GM12878 (cell line): ENCODE data around the gene CEACAM3. TPM values are rescaled to one million over a fixed set of nuclear protein-coding genes. Genes with fewer than 3 reads are reported as not detected.

Experiments used
- ATAC-seq: fragments of 200-7000 bp; cut with Tn5 transposase; 3 replicates; pipeline ENCODE4 v1.9.1; 2020; ENCODE audit warnings: mild to moderate bottlenecking, moderate library complexity
- BruUV-seq: library from RNA; stranded (reverse); fragments of 400-500 nt; replicated peaks from 2 replicates; lab custom pipeline; 2021; lab: Mats Ljungman, UMichigan
- CTCF ChIA-PET: fragments of 300-600 bp; sonication (Branson Sonifier 250); formaldehyde crosslinking; extraction: SDS; loops from one replicate; lab custom pipeline; 2021; ENCODE audit warnings: inconsistent platforms; lab: Yijun Ruan, JAX
- POLR2A ChIA-PET: fragments of 350-600 bp; formaldehyde crosslinking; extraction: SDS; loops from one replicate; lab custom pipeline; 2021; ENCODE audit warnings: inconsistent platforms; lab: Charles Lee
- RAD21 ChIA-PET: fragments of 300-600 bp; sonication (Branson Sonifier 250); formaldehyde crosslinking; loops from one replicate; lab custom pipeline; 2023; ENCODE audit warnings: antibody characterized with exemption; ENCODE audit not compliant: unreplicated experiment; lab: Charles Lee
- SMC1A ChIA-PET: fragments of 300-600 bp; sonication (Branson Sonifier 250); formaldehyde crosslinking; loops from one replicate; lab custom pipeline; 2023; ENCODE audit not compliant: unreplicated experiment, uncharacterized antibody; lab: Charles Lee
- DNase-seq: peaks from one replicate; pipeline ENCODE4 v3.0.0-alpha.2; 2011; ENCODE audit warnings: low read depth, low spot score
- FAIRE-seq: peaks from 3 replicates; lab custom pipeline; 2011; peaks lifted over from hg19 to GRCh38; lab: Jason Lieb, UNC
- H2AFZ ChIP-seq: 2 replicates; pipeline ENCODE4 v1.6.0; 2011; ENCODE audit warnings: low read depth, low read length, control low read depth; ENCODE audit not compliant: control insufficient read depth
- H3K27ac ChIP-seq: 2 replicates; pipeline ENCODE4 v1.5.1; 2011; ENCODE audit warnings: control low read depth; ENCODE audit not compliant: control insufficient read depth, insufficient read depth
- H3K27me3 ChIP-seq, 2 experiments: replicated peaks in 1 of 2; 2 replicates each; pipeline versions ENCODE4 v1.6.0 to v1.6.1; 2011; ENCODE audit warnings: low read length in 1 of 2; ENCODE audit not compliant: control insufficient read depth in 2 of 2, insufficient read depth in 2 of 2
- H3K36me3 ChIP-seq, 2 experiments: 2 replicates each; pipeline ENCODE4 v1.5.1; 2011; ENCODE audit warnings: low read length in 1 of 2; ENCODE audit not compliant: control insufficient read depth in 2 of 2, insufficient read depth in 2 of 2
- H3K4me1 ChIP-seq: 2 replicates; pipeline ENCODE4 v1.6.1; 2011; ENCODE audit warnings: mild to moderate bottlenecking, low read length, moderate library complexity, mixed read lengths; ENCODE audit not compliant: control insufficient read depth, insufficient read depth
- H3K4me2 ChIP-seq: 2 replicates; pipeline ENCODE4 v1.6.0; 2011; ENCODE audit warnings: control low read depth; ENCODE audit not compliant: control insufficient read depth, insufficient read depth
- H3K4me3 ChIP-seq: fragments of 200-600 bp; sonication (generic); 2 replicates; pipeline ENCODE4 v1.5.1; 2016
- H3K79me2 ChIP-seq: 2 replicates; pipeline ENCODE4 v1.6.0; 2011; ENCODE audit warnings: low read length; ENCODE audit not compliant: control insufficient read depth, insufficient read depth
- H3K9ac ChIP-seq: 2 replicates; pipeline ENCODE4 v1.8.0; 2011; ENCODE audit warnings: low read length, control low read depth, mixed read lengths; ENCODE audit not compliant: control insufficient read depth, insufficient read depth
- H3K9me3 ChIP-seq: replicated peaks from 3 replicates; pipeline ENCODE4 v1.5.1; 2011; ENCODE audit warnings: mild to moderate bottlenecking, low read length; ENCODE audit not compliant: control insufficient read depth, insufficient read depth
- H4K20me1 ChIP-seq: 2 replicates; pipeline ENCODE4 v1.6.0; 2011; ENCODE audit not compliant: control insufficient read depth, insufficient read depth
- BACH1 ChIP-seq: fragments of 450-650 bp; IDR thresholded peaks from 2 replicates; pipeline ENCODE4 v1.6.1; 2017; ENCODE audit warnings: mild to moderate bottlenecking, borderline replicate concordance
- BHLHE40 ChIP-seq, 2 experiments: fragments of 450-650 bp in 1 of 2; IDR thresholded peaks; 2 replicates each; pipeline ENCODE4 v1.6.1; 2011 to 2017; ENCODE audit warnings: low read depth in 2 of 2, borderline replicate concordance in 1 of 2, improper control_type of control experiment in 1 of 2, low read length in 1 of 2, mild to moderate bottlenecking in 1 of 2
- GATAD2B ChIP-seq: fragments of 450-650 bp; conservative IDR thresholded peaks from 2 replicates; pipeline ENCODE4 v1.6.1; 2017; ENCODE audit warnings: low read depth, mild to moderate bottlenecking, moderate library complexity
- MTA3 ChIP-seq: IDR thresholded peaks from 2 replicates; pipeline ENCODE4 v1.6.1; 2012; ENCODE audit warnings: low read length, inconsistent platforms, borderline replicate concordance
- NFIC ChIP-seq: IDR thresholded peaks from 2 replicates; pipeline ENCODE4 v1.6.1; 2012; ENCODE audit warnings: low read depth, mild to moderate bottlenecking, inconsistent platforms, low read length, moderate library complexity
- NFYA ChIP-seq: IDR thresholded peaks from 2 replicates; pipeline ENCODE4 v1.6.1; 2011; ENCODE audit warnings: low read depth, mild to moderate bottlenecking, low read length, improper control_type of control experiment, borderline replicate concordance
- NKRF ChIP-seq: fragments of 450-650 bp; conservative IDR thresholded peaks from 2 replicates; pipeline ENCODE4 v1.6.1; 2017; ENCODE audit warnings: mild to moderate bottlenecking, moderate library complexity
- NR2C2 ChIP-seq: IDR thresholded peaks from 2 replicates; pipeline ENCODE4 v1.6.1; 2011; ENCODE audit warnings: borderline replicate concordance, low read depth; ENCODE audit not compliant: control insufficient read depth, insufficient read length
- SMC3 ChIP-seq: IDR thresholded peaks from 2 replicates; pipeline ENCODE4 v1.6.1; 2011; ENCODE audit warnings: low read length, improper control_type of control experiment, borderline replicate concordance
- YY1 ChIP-seq: IDR thresholded peaks from 2 replicates; pipeline ENCODE4 v1.6.1; 2011; ENCODE audit warnings: low read depth, mild to moderate bottlenecking, low read length
- ZBED1 ChIP-seq: IDR thresholded peaks from 2 replicates; pipeline ENCODE4 v1.6.1; 2016; ENCODE audit warnings: borderline replicate concordance
- ZNF592 ChIP-seq: fragments of 450-650 bp; IDR thresholded peaks from 2 replicates; pipeline ENCODE4 v1.6.1; 2017; ENCODE audit warnings: mild to moderate bottlenecking, moderate library complexity
- ZSCAN29 ChIP-seq: fragments of 450-650 bp; IDR thresholded peaks from 2 replicates; pipeline ENCODE4 v1.6.1; 2017; ENCODE audit warnings: mild to moderate bottlenecking, moderate library complexity
- WGBS: methylation state at CpG from one replicate; pipeline ENCODE4 v1.1.6; 2016; ENCODE audit warnings: low lambda C conversion rate; ENCODE audit not compliant: insufficient replicate concordance, insufficient coverage; ENCODE audit errors: missing lambda C conversion rate; 5-methylcytosine and 5-hydroxymethylcytosine counted together
- in situ Hi-C: fragments of 300-500 bp; cut with MboI; formaldehyde crosslinking; loops from 9 replicates; pipeline ENCODE4 v1.14.3; 2018; ENCODE audit warnings: mixed read lengths
- intact Hi-C: fragments of 100-400 bp; cut with micrococcal nuclease; formaldehyde crosslinking; loops from one replicate; pipeline ENCODE4 v1.14.2; 2022; ENCODE audit not compliant: unreplicated experiment
- polyA plus RNA-seq, 11 experiments: library from polyadenylated mRNA; depleted of rRNA in 4 of 11; unstranded in 6 of 11; stranded (reverse) in 5 of 11; fragments of >200 nt; fragmentation: Nextera tagmentation in 4 of 11; fragmentation: Illumina TruSeq in 1 of 11; extraction: Ambion mirVana in 4 of 11; extraction: Trizol in 1 of 11; gene quantifications; 1 replicate in 1 of 11; 2 replicates in 10 of 11; pipeline versions ENCODE4 v1.2.1 to v1.2.3, GENCODE V29; 2011 to 2016; ENCODE audit warnings: inconsistent platforms in 2 of 11, missing spikeins in 2 of 11, low read depth in 1 of 11
- total RNA-seq, 4 experiments: library from RNA; depleted of rRNA in 3 of 4; stranded (reverse); fragments of >200 nt in 3 of 4; fragmentation: Illumina TruSeq in 1 of 4; extraction: Trizol in 1 of 4; gene quantifications; 2 replicates each; pipeline versions ENCODE4 v1.2.1 to v1.2.3, GENCODE V29; 2013 to 2021

The CEACAM3 gene
- total and polyA plus RNA-seq, 10 of the 15 experiments (the other 5 are each of a cell fraction or from before 2014, with no cell fraction given), result not detected

DNA sequence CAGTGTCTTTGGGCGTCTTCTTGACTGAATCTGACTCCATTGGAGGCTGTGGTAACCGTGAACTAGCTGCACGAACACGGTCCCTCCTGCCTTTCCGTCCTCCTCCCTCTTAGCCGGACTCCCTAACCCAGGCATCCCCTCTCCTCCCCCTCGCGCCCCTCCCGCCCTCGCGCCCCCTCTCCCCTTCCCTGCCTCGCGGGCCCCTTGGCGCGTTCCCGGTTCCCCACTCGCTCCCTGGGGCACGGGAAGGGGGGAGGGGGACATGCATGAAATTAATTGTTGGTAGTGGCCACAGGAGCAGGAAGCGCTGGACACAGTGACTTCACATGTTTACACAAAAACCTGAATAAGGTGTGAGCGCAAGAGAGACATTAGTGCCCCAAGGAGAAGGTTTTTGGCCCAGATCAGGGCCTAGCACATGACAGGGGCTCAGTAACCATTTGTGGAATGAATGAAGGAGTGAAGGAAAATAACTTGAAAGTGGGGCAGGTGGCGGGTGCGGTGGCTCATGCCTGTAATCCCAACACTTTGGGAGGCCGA, 48.7 kb downstream of the CEACAM3 start:
- Histone ChIP-seq H3K9me3 (no peaks in the 10 kb centered on the region), H3K27ac (no peak overlapping the region), H3K4me2 (no peak overlapping the region), H4K20me1 (no peaks in the 10 kb centered on the region), H3K79me2 (no peaks in the 10 kb centered on the region), H3K27me3 (peaks cover 0 to 1% of the 10 kb centered on the region in 2 experiments; a peak in 2 of 4 replicates), H3K4me3 (no peak overlapping the region), H3K9ac (no peak overlapping the region), H3K4me1 (no peaks in the 10 kb centered on the region), H2AFZ (no peak overlapping the region), H3K36me3 (no peaks in the 10 kb centered on the region)
- no peak for DNase-seq
- SMC1A ChIA-PET, result no interaction called here
- ATAC-seq, result no peak
- POLR2A ChIA-PET, result no interaction called here
- WGBS, result 72% methylated on average over 10 of the region's 23 CpGs
- FAIRE-seq, result no peak
- TF ChIP-seq GATAD2B (no peak), NKRF (no peak), SMC3 (no peak), BACH1 (no peak), ZNF592 (no peak), MTA3 (no peak), BHLHE40 (IDR thresholded peaks at IDR 0.05; ENCODE audit: borderline replicate concordance in 1 of 2, low read depth in 2 of 2, low read length in 1 of 2) (no peak), NR2C2 (no peak), NFYA (no peak), YY1 (no peak), ZBED1 (no peak), ZSCAN29 (no peak), NFIC (no peak)
- RAD21 ChIA-PET, result no interaction called here
- CTCF ChIA-PET, result no interaction called here
- in situ Hi-C loops (no loop called here), intact Hi-C loops (no loop called here)
- no TSS peak for BruUV-seq
